Keratinocyte (primary cell): ENCODE measurements around the gene LRP1B. TPM values are rescaled to one million over a fixed set of nuclear protein-coding genes. Genes with fewer than 3 reads are reported as not detected.

ENCODE experiments used
- DNase-seq: peaks from one replicate; pipeline ENCODE4 v3.0.0-alpha.2; 2011; ENCODE audit warnings: low read depth, missing footprints, low spot score
- FAIRE-seq: peaks from 2 replicates; lab custom pipeline; 2011; peaks lifted over from hg19 to GRCh38; lab: Jason Lieb, UNC
- H2AFZ ChIP-seq: 2 replicates; pipeline ENCODE4 v1.6.0; 2012; ENCODE audit warnings: low read length, control low read depth, inconsistent platforms; ENCODE audit not compliant: control insufficient read depth
- H3K27ac ChIP-seq: 2 replicates; pipeline ENCODE4 v1.5.1; 2011; ENCODE audit warnings: low read length; ENCODE audit not compliant: control insufficient read depth, insufficient read depth
- H3K27me3 ChIP-seq: 3 replicates; pipeline ENCODE4 v1.6.0; 2011; ENCODE audit warnings: low read length; ENCODE audit not compliant: control insufficient read depth, insufficient read depth; ENCODE audit errors: extremely low read depth
- H3K36me3 ChIP-seq, 2 experiments: 2 replicates in 1 of 2; 3 replicates in 1 of 2; pipeline ENCODE4 v1.5.1; 2011; ENCODE audit warnings: low read length in 2 of 2, mild to moderate bottlenecking in 1 of 2; ENCODE audit not compliant: control insufficient read depth in 2 of 2, insufficient read depth in 2 of 2; ENCODE audit errors: extremely low read depth in 1 of 2
- H3K4me1 ChIP-seq: 3 replicates; pipeline ENCODE4 v1.5.1; 2011; ENCODE audit warnings: low read length; ENCODE audit not compliant: control insufficient read depth, insufficient read depth; ENCODE audit errors: extremely low read depth
- H3K4me2 ChIP-seq: 3 replicates; pipeline ENCODE4 v1.6.0; 2011; ENCODE audit warnings: low read depth, low read length; ENCODE audit not compliant: control insufficient read depth, insufficient read depth; ENCODE audit errors: extremely low read depth
- H3K4me3 ChIP-seq, 3 experiments: fragments of 200-600 bp in 1 of 3; sonication (generic) in 1 of 3; 2 replicates in 2 of 3; 3 replicates in 1 of 3; pipeline ENCODE4 v1.5.1; 2011 to 2016; ENCODE audit warnings: low read length in 3 of 3, mild to moderate bottlenecking in 3 of 3, control low read depth in 2 of 3, inconsistent platforms in 1 of 3, low read depth in 1 of 3, mixed read lengths in 1 of 3, mixed run types in 1 of 3, moderate library complexity in 1 of 3; ENCODE audit not compliant: control insufficient read depth in 2 of 3, insufficient read depth in 2 of 3; ENCODE audit errors: extremely low read depth in 1 of 3
- H3K79me2 ChIP-seq: 2 replicates; pipeline ENCODE4 v1.6.0; 2012; ENCODE audit warnings: low read length; ENCODE audit not compliant: control insufficient read depth, insufficient read depth
- H3K9ac ChIP-seq: 3 replicates; pipeline ENCODE4 v1.6.0; 2011; ENCODE audit warnings: low read length; ENCODE audit not compliant: control insufficient read depth, insufficient read depth; ENCODE audit errors: extremely low read depth
- H3K9me1 ChIP-seq: 3 replicates; pipeline ENCODE4 v1.6.0; 2011; ENCODE audit warnings: low read length; ENCODE audit not compliant: control insufficient read depth, insufficient read depth; ENCODE audit errors: extremely low read depth
- H3K9me3 ChIP-seq: 2 replicates; pipeline ENCODE4 v1.5.1; 2012; ENCODE audit warnings: low read depth, low read length; ENCODE audit not compliant: control insufficient read depth
- H4K20me1 ChIP-seq: 3 replicates; pipeline ENCODE4 v1.6.0; 2011; ENCODE audit warnings: low read length; ENCODE audit not compliant: control insufficient read depth, insufficient read depth; ENCODE audit errors: extremely low read depth
- CTCF ChIP-seq, 3 experiments: IDR thresholded peaks in 1 of 3; conservative IDR thresholded peaks in 1 of 3; optimal IDR thresholded peaks in 1 of 3; 2 replicates in 2 of 3; 3 replicates in 1 of 3; pipeline versions ENCODE3 to v1.5.1; 2011; ENCODE audit warnings: low read length in 3 of 3, mild to moderate bottlenecking in 3 of 3, moderate library complexity in 2 of 3, control low read depth in 1 of 3, inconsistent platforms in 1 of 3; ENCODE audit not compliant: insufficient read depth in 2 of 3; ENCODE audit errors: extremely low read depth in 1 of 3
- EZH2 ChIP-seq: IDR thresholded peaks from one replicate; pipeline ENCODE4 v1.6.1; 2012; ENCODE audit warnings: inconsistent platforms, mild to moderate bottlenecking, low read length, moderate library complexity
- dilution Hi-C: fragments of 300-500 bp; cut with MboI; formaldehyde crosslinking; loops from one replicate; pipeline ENCODE4 v1.7.0; 2020; ENCODE audit warnings: low sequenced_read_pairs; ENCODE audit not compliant: extremely low pct_ligation_motif_present
- polyA plus RNA-seq, 5 experiments: library from polyadenylated mRNA; depleted of rRNA in 3 of 5; stranded (reverse) in 3 of 5; stranded (forward) in 1 of 5; unstranded in 1 of 5; fragments of >200 nt; gene quantifications; 1 replicate in 1 of 5; 2 replicates in 3 of 5; 3 replicates in 1 of 5; pipeline versions ENCODE4 v1.2.1 to v1.2.3, GENCODE V29; 2011 to 2012; ENCODE audit warnings: missing spikeins in 2 of 5, low read depth in 1 of 5, low replicate concordance in 1 of 5

The LRP1B gene
- polyA plus RNA-seq, 1 donor (not counting 4 experiments of a cell fraction or from before 2014, with no cell fraction given) = not detected

GRCh38 chr2:142038826-142039225 is 92.0 kb downstream of the LRP1B start:
- TF ChIP-seq CTCF (optimal IDR thresholded peaks at IDR 0.05 in 1 of 3, IDR thresholded peaks at IDR 0.05 in 1 of 3, conservative IDR thresholded peaks at IDR 0.05 in 1 of 3; ENCODE audit: extremely low read depth in 1 of 3, insufficient read depth in 2 of 3, low read length in 3 of 3) (no peak), EZH2 (no peak)
- Histone ChIP-seq H3K79me2 (no peaks in the 10 kb centered on the region), H3K4me3 (no peak overlapping the region), H3K4me2 (no peak overlapping the region), H3K9me3 (no peaks in the 10 kb centered on the region), H2AFZ (no peak overlapping the region), H3K27me3 (no peaks in the 10 kb centered on the region), H3K9me1 (no peaks in the 10 kb centered on the region), H3K27ac (no peak overlapping the region), H3K4me1 (peaks cover 4% of the 10 kb centered on the region), H3K36me3 (no peaks in the 10 kb centered on the region), H3K9ac (no peak overlapping the region), H4K20me1 (no peaks in the 10 kb centered on the region)
- DNase-seq = no peak
- dilution Hi-C loops = no loop called here
- FAIRE-seq = no peak

GRCh38 chr2:142037744-142038143 is 93.1 kb downstream of the LRP1B start:
- FAIRE-seq (peak; percentile 13), DNase-seq (no peak)
- no peak overlapping the region for H3K9ac ChIP-seq
- no peaks in the 10 kb centered on the region for H3K9me1 ChIP-seq
- no peak overlapping the region for H3K27ac ChIP-seq
- H3K9me3 ChIP-seq = no peaks in the 10 kb centered on the region
- no peaks in the 10 kb centered on the region for H3K79me2 ChIP-seq
- H3K4me2 ChIP-seq = no peak overlapping the region
- TF ChIP-seq CTCF (optimal IDR thresholded peaks at IDR 0.05 in 1 of 3, IDR thresholded peaks at IDR 0.05 in 1 of 3, conservative IDR thresholded peaks at IDR 0.05 in 1 of 3; ENCODE audit: extremely low read depth in 1 of 3, insufficient read depth in 2 of 3, low read length in 3 of 3) (peak in 2 of 3 experiments; percentile 6 to 45), EZH2 (no peak)
- no peak overlapping the region for H3K4me3 ChIP-seq
- dilution Hi-C loops = no loop called here
- H2AFZ ChIP-seq = no peak overlapping the region
- no peaks in the 10 kb centered on the region for H3K36me3 ChIP-seq
- H3K4me1 ChIP-seq = peaks cover 4% of the 10 kb centered on the region
- H4K20me1 ChIP-seq = no peaks in the 10 kb centered on the region
- no peaks in the 10 kb centered on the region for H3K27me3 ChIP-seq
